Lower leg skin (tissue), 4 donors: ENCODE measurements around the gene PRX. TPM values are rescaled to one million over a fixed set of nuclear protein-coding genes. Genes with fewer than 3 reads are reported as not detected.

Experiments used
- DNase-seq, 2 donors: peaks; one replicate each; pipeline ENCODE4 v3.0.0-alpha.2; 2019; ENCODE audit warnings: low spot score in 2 of 2
- H3K4me3 ChIP-seq: fragments of 200-600 bp; sonication (generic); 2 replicates; pipeline ENCODE4 v1.5.1; 2017; ENCODE audit warnings: mild to moderate bottlenecking, low read depth; ENCODE audit not compliant: poor library complexity, severe bottlenecking
- POLR2A ChIP-seq, 2 donors: fragments of 450-650 bp; IDR thresholded peaks; one replicate each; pipeline ENCODE4 v1.6.1; 2016 to 2017; ENCODE audit warnings: antibody characterized with exemption in 2 of 2, mild to moderate bottlenecking in 1 of 2, moderate library complexity in 1 of 2
- WGBS, 2 donors: methylation state at CpG; one replicate each; pipeline ENCODE4 v1.1.5; 2018; 5-methylcytosine and 5-hydroxymethylcytosine counted together
- intact Hi-C: fragments of 100-400 bp; cut with DNase I; formaldehyde crosslinking; loops from one replicate; pipeline ENCODE4 v1.15.0; 2023; ENCODE audit warnings: low total_unique reads
- total RNA-seq, 4 donors: library from RNA; depleted of rRNA; stranded (reverse); fragments of >200 nt; gene quantifications; one replicate each; pipeline ENCODE4 v1.1.0, GENCODE V29; 2016
- TF ChIP-seq, protein P1 (sequence below), 3 donors: fragments of 450-650 bp; IDR thresholded peaks; one replicate each; pipeline ENCODE4 v1.5.1; 2016; ENCODE audit warnings: antibody characterized with exemption in 3 of 3, mild to moderate bottlenecking in 3 of 3, moderate library complexity in 2 of 3

The PRX gene
- total RNA-seq, 4 donors from 2014 or later: 2.5 to 7.3 (median 5.6) TPM

DNA sequence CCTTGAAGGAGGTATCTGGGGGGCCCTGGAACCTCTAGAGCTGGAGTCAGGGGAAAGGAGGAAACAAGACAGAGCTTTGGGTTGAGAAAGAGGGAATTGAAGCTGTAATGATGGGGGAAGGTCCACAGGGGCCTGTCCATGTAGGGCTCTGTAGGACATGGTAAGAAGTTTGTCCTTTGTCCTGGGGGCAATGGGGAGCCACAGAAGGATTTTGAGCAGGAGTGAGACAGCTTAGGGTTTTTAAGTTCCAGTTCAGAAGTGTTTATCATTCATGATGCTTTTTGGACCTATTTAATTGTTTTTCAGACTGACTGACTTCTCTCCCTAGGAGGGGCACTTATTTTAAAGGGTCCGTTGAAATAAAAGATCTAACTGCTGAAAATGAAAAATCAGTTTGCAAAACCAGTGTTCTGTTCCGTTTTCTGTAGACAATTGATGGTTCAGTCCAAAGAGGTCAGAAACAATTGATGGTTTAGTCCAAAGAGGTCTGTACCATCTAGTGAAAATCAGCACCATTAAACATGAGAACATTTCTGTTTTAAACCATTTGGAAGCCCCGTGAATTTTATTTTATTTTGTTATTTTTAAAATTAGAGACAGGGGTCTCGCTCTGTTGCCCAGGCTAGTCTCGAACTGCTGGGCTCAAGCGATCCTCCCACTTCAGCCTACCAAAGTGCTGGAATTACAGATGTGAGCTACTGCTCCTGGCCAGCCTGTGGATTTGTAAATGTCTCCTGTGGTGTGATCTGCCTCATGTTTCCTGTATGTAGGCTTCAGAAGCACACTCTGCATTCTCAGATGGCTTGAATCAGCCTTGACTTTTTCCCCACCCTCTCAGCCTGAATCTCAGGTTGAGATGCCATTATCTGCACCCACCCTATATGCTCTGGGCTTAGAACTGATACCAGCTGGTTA, 56.2 kb downstream of the PRX start:
- WGBS, 2 donors: 85 to 89% methylated on average over 6 of the region's 6 CpGs
- no peak overlapping the region for H3K4me3 ChIP-seq

DNA sequence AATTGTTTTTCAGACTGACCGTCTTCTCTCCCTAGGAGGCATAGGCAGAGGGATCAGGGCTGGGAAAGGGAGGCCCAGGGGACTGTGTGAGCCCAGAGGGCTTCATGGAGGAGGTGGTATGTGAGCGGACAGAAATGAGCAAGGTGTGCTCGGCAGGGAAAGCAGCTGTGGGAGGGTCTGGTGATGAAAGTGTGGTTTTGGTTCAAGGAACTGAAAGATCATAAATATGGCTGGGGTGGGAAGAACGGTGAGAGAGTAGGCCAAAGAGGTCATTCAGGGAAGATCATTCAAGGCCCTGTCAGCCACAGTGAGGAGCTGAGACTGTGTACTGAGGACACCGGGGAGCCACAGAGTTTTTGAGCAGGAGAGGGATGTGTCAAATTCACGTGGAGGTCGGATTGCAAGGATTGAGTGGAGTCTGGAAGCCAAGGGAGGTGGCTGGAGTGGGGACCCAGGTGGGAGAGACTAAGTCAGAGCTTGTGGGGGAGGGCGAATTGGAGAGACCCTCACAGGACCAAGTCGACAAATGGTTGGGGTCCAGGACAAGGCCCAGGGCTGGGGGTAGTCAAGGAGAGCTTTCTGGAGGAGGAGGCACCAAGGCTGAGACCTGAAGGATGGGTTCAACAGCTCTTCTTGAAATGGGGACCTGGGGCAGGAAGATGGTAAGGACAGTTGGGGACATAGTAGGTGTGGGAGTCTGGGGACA, 57.0 kb downstream of the PRX start:
- no peak for DNase-seq
- WGBS, 2 donors: 82% methylated on average over 9 of the region's 9 CpGs
- intact Hi-C loops: no loop called here
- no peak overlapping the region for H3K4me3 ChIP-seq
- TF ChIP-seq, protein P1, sequence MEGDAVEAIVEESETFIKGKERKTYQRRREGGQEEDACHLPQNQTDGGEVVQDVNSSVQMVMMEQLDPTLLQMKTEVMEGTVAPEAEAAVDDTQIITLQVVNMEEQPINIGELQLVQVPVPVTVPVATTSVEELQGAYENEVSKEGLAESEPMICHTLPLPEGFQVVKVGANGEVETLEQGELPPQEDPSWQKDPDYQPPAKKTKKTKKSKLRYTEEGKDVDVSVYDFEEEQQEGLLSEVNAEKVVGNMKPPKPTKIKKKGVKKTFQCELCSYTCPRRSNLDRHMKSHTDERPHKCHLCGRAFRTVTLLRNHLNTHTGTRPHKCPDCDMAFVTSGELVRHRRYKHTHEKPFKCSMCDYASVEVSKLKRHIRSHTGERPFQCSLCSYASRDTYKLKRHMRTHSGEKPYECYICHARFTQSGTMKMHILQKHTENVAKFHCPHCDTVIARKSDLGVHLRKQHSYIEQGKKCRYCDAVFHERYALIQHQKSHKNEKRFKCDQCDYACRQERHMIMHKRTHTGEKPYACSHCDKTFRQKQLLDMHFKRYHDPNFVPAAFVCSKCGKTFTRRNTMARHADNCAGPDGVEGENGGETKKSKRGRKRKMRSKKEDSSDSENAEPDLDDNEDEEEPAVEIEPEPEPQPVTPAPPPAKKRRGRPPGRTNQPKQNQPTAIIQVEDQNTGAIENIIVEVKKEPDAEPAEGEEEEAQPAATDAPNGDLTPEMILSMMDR (IDR thresholded peaks at IDR 0.05): no peak
- no peak for TF ChIP-seq POLR2A (IDR thresholded peaks at IDR 0.05)

More for the DNA sequence above, 56.2 kb downstream of the PRX start:
- intact Hi-C loops: no loop called here
- no peak for TF ChIP-seq POLR2A (IDR thresholded peaks at IDR 0.05)
- TF ChIP-seq, protein P1 (IDR thresholded peaks at IDR 0.05): no peak
- DNase-seq: no peak

DNA sequence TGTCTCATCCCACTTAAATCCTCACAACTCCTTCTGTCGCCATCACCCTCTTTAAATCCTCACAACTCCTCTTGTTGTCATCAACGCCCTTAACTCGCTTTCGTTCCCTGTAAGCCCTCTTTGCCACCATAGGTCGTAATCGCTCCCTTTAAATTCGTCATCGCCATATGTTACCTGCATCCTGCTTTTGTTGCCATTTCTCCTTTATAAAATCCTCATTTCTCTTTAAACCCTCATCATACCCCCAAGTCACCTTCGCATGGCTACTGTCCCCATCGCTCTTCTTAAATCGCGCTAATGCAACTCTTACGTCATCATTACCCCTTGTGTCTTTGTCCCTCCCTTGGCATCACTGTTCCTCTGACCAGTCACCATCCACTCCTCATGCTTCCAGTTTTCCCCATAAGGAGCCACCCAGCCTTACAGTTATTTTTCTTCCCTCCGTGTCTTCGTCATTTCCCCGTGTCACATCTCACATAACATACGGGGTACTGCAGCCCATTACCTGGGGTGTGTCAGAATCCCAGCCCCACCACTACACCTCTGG, 64.1 kb downstream of the PRX start:
- peak overlapping the region; percentile 30 for H3K4me3 ChIP-seq
- TF ChIP-seq POLR2A (IDR thresholded peaks at IDR 0.05): no peak
- TF ChIP-seq, protein P1 (IDR thresholded peaks at IDR 0.05): no peak
- WGBS, 2 donors: 7 to 9% methylated on average over 17 of the region's 17 CpGs
- no peak for DNase-seq
- intact Hi-C loops: no loop called here

DNA sequence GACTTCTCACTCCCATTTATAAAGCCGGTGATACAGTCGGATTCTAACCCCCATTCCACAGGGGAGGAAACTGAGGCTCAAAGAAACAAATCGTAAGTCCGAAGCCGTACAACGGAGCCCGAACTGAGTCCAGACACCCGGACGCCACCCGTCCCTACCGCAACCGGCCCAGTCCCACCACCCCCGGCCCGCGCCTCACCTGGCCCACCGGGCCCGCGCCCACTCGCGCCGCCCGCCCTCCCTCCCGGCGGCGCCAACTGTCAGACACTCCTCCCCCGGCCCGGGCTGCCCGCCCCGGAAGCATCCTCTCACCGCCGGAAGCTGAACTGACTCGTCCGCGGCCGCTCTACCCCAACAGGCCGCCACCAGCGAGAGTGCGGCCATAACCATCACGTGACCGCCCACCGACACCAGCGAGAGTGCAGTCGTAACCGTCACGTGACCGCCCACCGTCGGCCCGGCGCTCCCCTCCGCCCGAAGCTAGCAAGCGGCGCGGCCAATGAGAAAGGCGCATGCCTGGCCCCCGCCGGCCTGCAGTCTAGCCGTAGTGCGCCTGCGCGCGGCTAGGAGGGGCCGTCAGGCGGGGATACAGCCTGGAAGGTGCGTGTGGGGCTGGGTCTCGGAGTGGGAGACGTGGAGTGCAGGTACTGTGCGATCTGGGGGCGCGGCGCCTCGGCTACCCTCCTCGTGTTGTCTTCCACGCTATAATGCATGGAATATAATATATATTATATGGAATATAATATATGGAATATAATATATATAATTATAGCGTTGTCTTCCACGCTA, 64.9 kb downstream of the PRX start, which contains the start of the genes C19orf47 and PLD3:
Gene C19orf47 (minus strand): TSS at position 273 of the 789 bp plus-strand sequence. CDS start 6,540 bp downstream, outside the sequence.
Gene PLD3 (plus strand): TSS at position 571 of the 789 bp plus-strand sequence. CDS start 17,789 bp downstream, outside the sequence.
- WGBS, 2 donors: 1% methylated on average over 56 to 64 of the region's 77 CpGs
- intact Hi-C loops: no loop called here
- H3K4me3 ChIP-seq: peak within 1 kb of the TSS; percentile 63
- DNase-seq: peak; percentile 99 to 100
- TF ChIP-seq POLR2A (IDR thresholded peaks at IDR 0.05): peak in 1 of 2 donors; percentile 74
- TF ChIP-seq, protein P1 (IDR thresholded peaks at IDR 0.05): peak in 1 of 3 donors; percentile 30

DNA sequence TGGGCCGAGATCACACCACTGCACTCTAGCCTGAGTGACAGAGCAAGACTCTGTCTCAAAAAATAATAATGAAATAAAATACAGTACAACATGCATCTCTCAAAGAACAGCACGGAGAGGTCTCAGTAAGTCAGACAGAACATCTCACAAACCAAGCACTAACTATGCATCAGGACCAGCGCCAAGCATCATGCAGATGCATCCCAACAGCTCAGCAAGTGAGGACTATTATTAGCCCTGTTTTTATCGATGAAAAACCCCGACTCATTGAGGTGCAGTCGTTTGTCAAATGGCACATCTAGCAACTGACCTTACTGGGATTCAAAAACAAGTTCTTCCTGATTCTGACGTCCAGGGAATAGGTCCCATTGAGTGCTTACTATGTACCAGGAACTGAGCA, 68.8 kb downstream of the PRX start:
- H3K4me3 ChIP-seq: no peak overlapping the region
- DNase-seq: no peak
- intact Hi-C loops: no loop called here
- TF ChIP-seq, protein P1 (IDR thresholded peaks at IDR 0.05): no peak
- TF ChIP-seq POLR2A (IDR thresholded peaks at IDR 0.05): no peak
- 66 to 70% methylated on average over 7 of the region's 7 CpGs for WGBS, 2 donors
